Effector memory CD4-positive, alpha-beta T cell (primary cell): Measurements from ENCODE around the gene PLA2G2E.

ENCODE experiments used
- DNase-seq, 3 donors: peaks; one replicate each; pipeline ENCODE4 v3.0.0-alpha.2; 2020
- H3K27ac ChIP-seq: 2 replicates; pipeline ENCODE4 v1.7.0; 2013; ENCODE audit warnings: mild to moderate bottlenecking, low read length, moderate library complexity; ENCODE audit not compliant: insufficient read depth, poor library complexity, severe bottlenecking
- H3K27me3 ChIP-seq: replicated peaks from 2 replicates; pipeline ENCODE4 v1.7.0; 2013; ENCODE audit warnings: mild to moderate bottlenecking, low read length; ENCODE audit not compliant: insufficient read depth, control insufficient read depth, poor library complexity, severe bottlenecking
- H3K36me3 ChIP-seq: 2 replicates; pipeline ENCODE4 v1.7.0; 2013; ENCODE audit warnings: mild to moderate bottlenecking, low read length, moderate library complexity; ENCODE audit not compliant: control insufficient read depth, insufficient read depth
- H3K4me1 ChIP-seq: 2 replicates; pipeline ENCODE4 v1.7.0; 2013; ENCODE audit warnings: low read length, mild to moderate bottlenecking; ENCODE audit not compliant: control insufficient read depth, insufficient read depth, poor library complexity, severe bottlenecking
- H3K4me3 ChIP-seq: 2 replicates; pipeline ENCODE4 v1.7.0; 2013; ENCODE audit warnings: low read length, low read depth, mild to moderate bottlenecking; ENCODE audit not compliant: insufficient read depth, poor library complexity, severe bottlenecking
- H3K9me3 ChIP-seq: 2 replicates; pipeline ENCODE4 v1.7.0; 2013; ENCODE audit warnings: mild to moderate bottlenecking, low read length, moderate library complexity; ENCODE audit not compliant: control insufficient read depth

The PLA2G2E gene

DNA sequence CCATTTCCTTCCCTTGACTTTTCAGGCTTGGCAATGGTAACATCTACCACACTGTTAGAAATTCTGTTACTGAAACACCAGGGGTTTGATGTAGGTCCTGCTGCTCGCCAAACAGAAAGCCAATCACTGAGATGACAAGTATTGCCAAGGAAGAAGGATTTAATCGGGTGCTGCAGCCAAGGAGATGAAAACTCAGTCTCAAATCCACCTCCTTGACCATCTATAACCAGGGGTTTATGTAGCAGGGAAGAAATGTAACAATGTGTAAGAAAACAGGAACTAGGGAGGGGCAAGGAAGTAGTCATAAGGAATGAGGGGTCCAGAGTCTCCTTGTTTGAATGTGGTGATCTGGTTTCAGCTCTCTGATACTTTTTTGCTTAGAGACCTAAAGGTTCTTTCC is 30.6 kb upstream of the PLA2G2E start:
- DNase-seq = no peak
- H3K36me3 ChIP-seq = no peaks in the 10 kb centered on the region
- H3K27me3 ChIP-seq = no peaks in the 10 kb centered on the region
- no peak overlapping the region for H3K4me3 ChIP-seq
- H3K9me3 ChIP-seq = no peaks in the 10 kb centered on the region
- no peaks in the 10 kb centered on the region for H3K4me1 ChIP-seq
- no peak overlapping the region for H3K27ac ChIP-seq

DNA sequence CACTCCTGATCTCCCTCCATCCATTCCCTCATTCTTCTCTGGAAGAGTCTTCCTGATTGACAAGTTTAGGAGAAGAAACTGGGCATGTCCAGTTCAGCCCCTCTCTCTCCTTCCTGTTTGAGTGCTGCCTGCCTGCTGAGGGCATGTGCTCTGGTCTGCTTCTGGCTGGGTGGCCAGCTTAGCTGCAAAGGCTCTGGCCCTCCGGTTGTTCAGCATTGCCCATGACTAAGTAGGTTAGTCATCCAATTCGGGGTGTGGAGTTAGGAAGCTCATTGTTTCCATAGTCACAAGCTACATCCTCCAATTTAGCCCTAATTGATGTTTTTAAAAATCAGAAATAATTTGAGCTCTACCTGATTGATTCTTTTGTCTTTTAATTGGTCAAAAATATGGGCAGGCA is 25.6 kb upstream of the PLA2G2E start:
- DNase-seq = no peak
- Histone ChIP-seq H3K27me3 (no peaks in the 10 kb centered on the region), H3K27ac (no peak overlapping the region), H3K4me3 (no peak overlapping the region), H3K4me1 (no peaks in the 10 kb centered on the region), H3K36me3 (no peaks in the 10 kb centered on the region), H3K9me3 (no peaks in the 10 kb centered on the region)

DNA sequence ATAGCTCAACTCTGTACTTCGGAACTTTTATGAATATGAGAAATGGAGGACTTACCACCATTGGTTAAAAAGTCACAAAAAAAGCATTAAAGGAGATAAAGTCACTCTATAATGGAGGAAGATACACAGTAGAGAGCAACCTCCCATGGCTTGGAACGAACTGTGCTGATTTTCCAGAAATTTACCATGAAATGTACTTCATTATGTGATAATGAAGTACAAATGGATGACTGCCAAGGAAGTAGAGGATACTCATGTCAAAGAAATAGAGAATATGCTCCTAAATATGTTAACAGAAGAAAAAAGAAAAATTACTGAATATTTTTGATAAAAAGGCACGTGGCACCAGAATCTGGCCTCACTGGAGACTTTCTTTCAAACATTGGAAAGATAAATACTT is 23.6 kb upstream of the PLA2G2E start:
- no peak overlapping the region for H3K4me3 ChIP-seq
- no peak overlapping the region for H3K27ac ChIP-seq
- H3K27me3 ChIP-seq = no peaks in the 10 kb centered on the region
- H3K4me1 ChIP-seq = no peaks in the 10 kb centered on the region
- no peaks in the 10 kb centered on the region for H3K36me3 ChIP-seq
- DNase-seq = no peak
- no peaks in the 10 kb centered on the region for H3K9me3 ChIP-seq

DNA sequence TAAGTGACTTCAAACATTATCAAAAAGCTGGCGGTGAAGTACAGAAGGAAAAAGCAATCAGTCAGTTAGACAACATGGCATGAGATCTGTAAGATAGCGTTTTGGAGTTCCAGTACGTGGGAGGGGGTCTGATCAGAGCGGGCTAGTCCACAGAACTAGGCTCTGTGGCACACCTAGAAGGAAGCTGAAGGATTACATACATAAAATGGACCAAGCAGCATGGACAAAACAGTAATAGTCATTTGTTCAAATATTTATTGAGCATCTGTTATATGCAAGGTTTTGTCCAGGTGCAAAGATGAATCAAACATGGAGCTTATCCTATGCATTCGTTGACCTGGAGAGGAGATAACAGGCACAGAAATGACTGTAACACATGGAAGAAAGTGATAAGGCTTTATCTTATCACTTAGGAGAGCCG is 22.9 kb upstream of the PLA2G2E start:
- Histone ChIP-seq H3K27ac (no peak overlapping the region), H3K27me3 (no peaks in the 10 kb centered on the region), H3K9me3 (no peaks in the 10 kb centered on the region), H3K36me3 (no peaks in the 10 kb centered on the region), H3K4me1 (no peaks in the 10 kb centered on the region), H3K4me3 (no peak overlapping the region)
- no peak for DNase-seq

DNA sequence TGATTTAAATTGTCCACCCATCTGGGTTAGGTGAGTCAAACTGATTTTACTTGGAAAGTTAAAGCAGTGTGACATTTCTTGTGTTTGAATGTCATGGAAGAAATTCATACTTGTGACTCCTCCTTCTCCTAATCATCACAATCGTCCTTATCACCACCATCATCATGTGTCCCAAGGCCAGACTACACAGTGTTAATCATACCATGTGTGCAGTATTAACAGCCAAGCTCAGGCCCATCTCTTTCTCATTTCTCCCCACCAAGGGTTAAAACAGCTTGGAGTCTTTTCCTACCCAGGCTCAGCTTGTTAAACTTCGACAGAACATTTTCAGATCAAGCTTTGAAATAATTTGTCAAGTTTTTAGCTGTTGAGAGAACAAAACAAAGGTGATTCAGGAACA is 22.5 kb upstream of the PLA2G2E start:
- Histone ChIP-seq H3K4me3 (no peak overlapping the region), H3K27me3 (no peaks in the 10 kb centered on the region), H3K9me3 (no peaks in the 10 kb centered on the region), H3K27ac (no peak overlapping the region), H3K4me1 (no peaks in the 10 kb centered on the region), H3K36me3 (no peaks in the 10 kb centered on the region)
- DNase-seq = no peak

DNA sequence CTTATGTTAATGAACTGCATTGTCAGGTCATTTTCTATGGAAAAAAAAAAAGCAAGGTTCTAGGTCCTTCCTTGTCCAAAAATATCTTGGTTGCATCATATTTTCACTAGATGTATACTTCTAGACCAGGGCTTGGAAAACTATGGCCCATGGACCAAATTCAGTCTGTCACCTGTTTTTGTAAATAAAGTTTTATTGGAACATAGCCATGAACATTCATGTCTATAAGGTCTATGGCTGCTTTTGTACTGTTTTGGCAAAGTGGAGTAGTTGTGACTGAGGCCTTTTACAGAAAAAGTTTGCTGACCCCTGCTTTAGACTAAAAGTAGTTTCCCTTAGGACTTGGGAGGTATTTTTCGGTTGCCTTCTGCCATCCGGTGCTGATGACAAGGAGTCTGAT is 19.2 kb upstream of the PLA2G2E start:
- H3K4me3 ChIP-seq = no peak overlapping the region
- no peaks in the 10 kb centered on the region for H3K9me3 ChIP-seq
- DNase-seq = no peak
- no peak overlapping the region for H3K27ac ChIP-seq
- no peaks in the 10 kb centered on the region for H3K36me3 ChIP-seq
- H3K27me3 ChIP-seq = no peaks in the 10 kb centered on the region
- H3K4me1 ChIP-seq = no peaks in the 10 kb centered on the region

DNA sequence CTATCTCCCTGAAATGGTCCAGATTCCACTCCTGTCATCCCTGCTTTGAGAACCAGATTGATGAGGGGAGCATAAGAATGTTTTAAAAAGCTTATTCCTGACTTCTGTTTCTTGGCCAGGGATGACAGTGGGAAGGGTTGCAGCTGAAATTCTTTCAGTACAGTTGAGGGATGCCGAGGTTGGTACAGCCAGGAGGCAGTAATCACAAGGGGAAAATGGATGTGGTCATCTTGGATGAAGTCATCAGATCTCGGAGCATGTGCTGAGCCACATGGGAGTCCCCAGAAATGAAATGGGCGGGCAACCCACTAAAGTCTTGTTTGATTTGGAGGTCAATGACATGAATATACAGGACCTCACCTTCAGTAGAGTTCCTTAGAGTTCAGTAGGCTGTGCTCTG is 18.7 kb upstream of the PLA2G2E start:
- H3K27ac ChIP-seq = no peak overlapping the region
- no peaks in the 10 kb centered on the region for H3K36me3 ChIP-seq
- no peaks in the 10 kb centered on the region for H3K4me1 ChIP-seq
- no peak for DNase-seq
- no peak overlapping the region for H3K4me3 ChIP-seq
- H3K27me3 ChIP-seq = no peaks in the 10 kb centered on the region
- H3K9me3 ChIP-seq = no peaks in the 10 kb centered on the region

DNA sequence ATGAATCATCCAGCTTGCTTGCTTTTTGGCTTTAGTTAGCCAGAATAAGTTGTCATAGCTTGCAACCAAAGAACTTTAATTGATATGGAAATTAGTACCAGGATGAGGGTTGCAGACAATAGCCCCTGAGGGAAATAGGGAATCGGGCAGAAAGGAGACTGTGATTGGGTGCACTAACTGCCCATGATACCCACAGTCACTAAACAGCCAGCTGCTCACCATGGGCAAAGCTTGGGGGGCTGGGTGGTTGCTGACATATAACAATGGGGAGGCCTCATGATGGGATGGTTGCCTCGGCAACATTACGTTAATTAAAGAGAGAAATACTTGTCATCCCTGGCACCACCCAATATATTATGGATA is 17.8 kb upstream of the PLA2G2E start:
- Histone ChIP-seq H3K27ac (no peak overlapping the region), H3K4me1 (no peaks in the 10 kb centered on the region), H3K36me3 (no peaks in the 10 kb centered on the region), H3K9me3 (no peaks in the 10 kb centered on the region), H3K4me3 (no peak overlapping the region), H3K27me3 (no peaks in the 10 kb centered on the region)
- no peak for DNase-seq

DNA sequence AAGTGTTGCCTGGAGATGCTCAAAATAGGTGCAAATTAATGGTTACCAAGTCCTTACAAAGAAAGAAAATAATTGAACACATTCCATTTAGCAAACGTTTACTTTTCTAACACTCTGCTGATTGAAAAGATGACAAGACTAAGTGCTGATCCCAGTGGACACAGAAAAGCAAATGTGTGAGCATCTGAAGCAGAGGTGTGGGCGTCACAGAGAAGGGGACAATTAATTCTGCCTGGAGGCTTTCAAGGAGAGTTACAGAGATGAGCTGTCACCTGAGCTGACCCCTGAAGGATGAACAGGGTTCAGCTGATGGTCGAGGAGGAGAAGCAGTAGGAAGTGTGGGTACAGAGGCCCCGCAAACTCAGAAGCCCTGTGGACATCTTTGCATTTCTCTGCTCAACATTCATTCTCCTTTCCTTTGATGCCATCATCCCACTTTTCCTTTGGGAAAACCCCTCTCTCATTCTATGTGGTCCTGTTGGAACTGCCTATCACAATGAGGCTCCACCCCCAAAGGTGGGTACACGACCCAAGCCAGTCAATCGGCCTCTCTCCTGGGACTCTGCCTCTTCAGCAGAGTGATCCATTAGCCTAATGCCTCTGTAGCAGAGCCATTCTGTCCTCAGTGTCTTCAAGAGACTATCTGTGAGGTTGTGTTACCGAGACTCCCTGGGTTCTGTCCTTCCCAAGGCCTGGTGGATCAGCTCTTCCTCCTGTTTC is 17.2 kb upstream of the PLA2G2E start:
- Histone ChIP-seq H3K27me3 (no peaks in the 10 kb centered on the region), H3K4me1 (no peaks in the 10 kb centered on the region), H3K4me3 (no peak overlapping the region), H3K27ac (no peak overlapping the region), H3K9me3 (no peaks in the 10 kb centered on the region), H3K36me3 (no peaks in the 10 kb centered on the region)
- no peak for DNase-seq

DNA sequence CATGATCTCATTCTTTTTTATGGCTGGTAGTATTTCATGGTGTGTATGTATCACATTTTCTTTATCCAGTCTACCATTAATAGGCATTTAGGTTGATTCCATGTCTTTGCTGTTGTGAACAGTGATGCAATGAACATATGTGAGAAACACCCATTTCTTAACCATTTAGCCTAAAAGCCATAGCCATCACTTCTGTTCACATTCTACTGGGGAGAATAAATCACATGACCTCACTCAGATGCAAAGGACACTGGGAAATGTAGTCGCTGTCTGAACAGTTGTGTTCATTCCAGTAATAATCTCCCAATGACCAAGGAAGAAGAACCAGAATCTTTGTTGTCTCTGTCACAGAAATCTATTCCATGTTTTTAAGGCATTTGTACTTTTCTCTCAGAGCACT is 15.1 kb upstream of the PLA2G2E start:
- H3K36me3 ChIP-seq = no peaks in the 10 kb centered on the region
- no peaks in the 10 kb centered on the region for H3K27me3 ChIP-seq
- DNase-seq = no peak
- H3K4me3 ChIP-seq = no peak overlapping the region
- no peaks in the 10 kb centered on the region for H3K9me3 ChIP-seq
- H3K27ac ChIP-seq = no peak overlapping the region
- H3K4me1 ChIP-seq = no peaks in the 10 kb centered on the region
